ENCODE measurements around the gene RBBP6. TPM values are rescaled to one million over a fixed set of nuclear protein-coding genes. Genes with fewer than 3 reads are reported as not detected.
A peak's percentile ranks its signal among the peaks of the same experiment; 100 is the strongest.
"Not testable (repeated sequence)": the region's sequence is repeated elsewhere in the genome, so short reads cannot be mapped to it uniquely, and the experiment has no call there.

The RBBP6 gene
- total RNA-seq = 30.9 to 40.8 TPM (median 33.0 TPM) in 3 replicates
- long read RNA-seq, full-length matches to known transcripts = 6 of 29 reads
- long read RNA-seq, partial matches to known transcripts = 20 of 29 reads
- long read RNA-seq, other reads (novel, unspliced or antisense) = 3 of 29 reads

GRCh38 chr16:24539295-24539849 lies at the start of gene RBBP6:
Gene RBBP6, plus strand, starts transcription at chr16:24539566. Its CDS starts 1,061 bp downstream, at chr16:24540627.
- Mint-ChIP-seq H3K9me3 (ENCODE audit: low read depth) (no peaks in the 10 kb centered on the region), H3K4me3 (ENCODE audit: unreplicated experiment) (peak within 1 kb of the TSS; percentile 100), H3K4me1 (ENCODE audit: low read depth) (peaks cover 31% of the 10 kb centered on the region), H3K36me3 (ENCODE audit: low read depth) (peaks cover 4% of the 10 kb centered on the region), H3K27ac (ENCODE audit: unreplicated experiment) (peak within 1 kb of the TSS; percentile 100), H3K27me3 (ENCODE audit: low read depth) (no peaks in the 10 kb centered on the region)
- TF ChIP-seq CTCF (IDR thresholded peaks at IDR 0.05) = peak; percentile 72
- peak; percentile 96 for DNase-seq (ENCODE audit: low spot score)

- Mint-ChIP-seq H3K9me3 (ENCODE audit: low read depth) (peaks cover 24% of the 10 kb centered on the region), H3K27me3 (ENCODE audit: low read depth) (peaks cover 28% of the 10 kb centered on the region), H3K27ac (ENCODE audit: unreplicated experiment) (no peak overlapping the region), H3K4me1 (ENCODE audit: low read depth) (no peaks in the 10 kb centered on the region), H3K36me3 (ENCODE audit: low read depth) (no peaks in the 10 kb centered on the region), H3K4me3 (ENCODE audit: unreplicated experiment) (no peak overlapping the region)
- TF ChIP-seq CTCF (IDR thresholded peaks at IDR 0.05) = no peak
- DNase-seq (ENCODE audit: low spot score) = no peak
Measured at GRCh38 chr16:24490866-24491265, 48.5 kb upstream of the RBBP6 start.

- Mint-ChIP-seq H3K4me3 (ENCODE audit: unreplicated experiment) (no peak overlapping the region), H3K36me3 (ENCODE audit: low read depth) (no peaks in the 10 kb centered on the region), H3K9me3 (ENCODE audit: low read depth) (peaks cover 24% of the 10 kb centered on the region), H3K27ac (ENCODE audit: unreplicated experiment) (no peak overlapping the region), H3K4me1 (ENCODE audit: low read depth) (no peaks in the 10 kb centered on the region), H3K27me3 (ENCODE audit: low read depth) (peaks cover 28% of the 10 kb centered on the region)
- TF ChIP-seq CTCF (IDR thresholded peaks at IDR 0.05) = no peak
- no peak for DNase-seq (ENCODE audit: low spot score)
Measured at GRCh38 chr16:24491731-24492130, 47.6 kb upstream of the RBBP6 start.

- Mint-ChIP-seq H3K27ac (ENCODE audit: unreplicated experiment) (no peak overlapping the region), H3K36me3 (ENCODE audit: low read depth) (no peaks in the 10 kb centered on the region), H3K27me3 (ENCODE audit: low read depth) (peaks cover 28% of the 10 kb centered on the region), H3K4me1 (ENCODE audit: low read depth) (no peaks in the 10 kb centered on the region), H3K4me3 (ENCODE audit: unreplicated experiment) (no peak overlapping the region), H3K9me3 (ENCODE audit: low read depth) (peaks cover 8% of the 10 kb centered on the region)
- no peak for TF ChIP-seq CTCF (IDR thresholded peaks at IDR 0.05)
- no peak for DNase-seq (ENCODE audit: low spot score)
Measured at GRCh38 chr16:24493821-24494220, 45.5 kb upstream of the RBBP6 start.

GRCh38 chr16:24495207-24495606 lies 44.2 kb upstream of the RBBP6 start:
- H3K36me3 Mint-ChIP-seq (ENCODE audit: low read depth); H3K4me1 Mint-ChIP-seq (ENCODE audit: low read depth); H3K9me3 Mint-ChIP-seq (ENCODE audit: low read depth); H3K27ac Mint-ChIP-seq (ENCODE audit: unreplicated experiment); DNase-seq (ENCODE audit: low spot score); H3K4me3 Mint-ChIP-seq (ENCODE audit: unreplicated experiment): not testable (repeated sequence)
- H3K27me3 Mint-ChIP-seq (ENCODE audit: low read depth) = peaks cover 30% of the 10 kb centered on the region

- H3K4me1 Mint-ChIP-seq (ENCODE audit: low read depth) = no peaks in the 10 kb centered on the region
- peaks cover 28% of the 10 kb centered on the region for H3K27me3 Mint-ChIP-seq (ENCODE audit: low read depth)
- no peak for DNase-seq (ENCODE audit: low spot score)
- no peaks in the 10 kb centered on the region for H3K36me3 Mint-ChIP-seq (ENCODE audit: low read depth)
- no peak for TF ChIP-seq CTCF (IDR thresholded peaks at IDR 0.05)
- no peaks in the 10 kb centered on the region for H3K9me3 Mint-ChIP-seq (ENCODE audit: low read depth)
- H3K27ac Mint-ChIP-seq (ENCODE audit: unreplicated experiment) = no peak overlapping the region
- no peak overlapping the region for H3K4me3 Mint-ChIP-seq (ENCODE audit: unreplicated experiment)
Measured at GRCh38 chr16:24497440-24497839, 41.9 kb upstream of the RBBP6 start.

All from chondrocyte (in vitro differentiated cells).